GM23338 (cell line): ENCODE results near the gene MAD2L2. TPM values are rescaled to one million over a fixed set of nuclear protein-coding genes. Genes with fewer than 3 reads are reported as not detected.

Source experiments
- ATAC-seq: fragments of 200-7000 bp; cut with Tn5 transposase; 3 replicates; pipeline ENCODE4 v1.9.1; 2020
- DNase-seq: peaks from one replicate; pipeline ENCODE4 v3.0.0-alpha.2; 2015; ENCODE audit warnings: low spot score
- H2AFZ ChIP-seq: fragments of 200-600 bp; sonication (generic); 2 replicates; pipeline ENCODE4 v1.8.0; 2016; ENCODE audit warnings: antibody characterized with exemption, mild to moderate bottlenecking, moderate library complexity
- H3F3A ChIP-seq: fragments of 200-600 bp; sonication (generic); replicated peaks from 2 replicates; pipeline ENCODE4 v1.8.0; 2017; ENCODE audit warnings: antibody characterized with exemption, mixed run types, low read depth
- H3K27ac ChIP-seq: fragments of 200-600 bp; sonication (generic); 2 replicates; pipeline ENCODE4 v1.6.1; 2016; ENCODE audit warnings: low read depth
- H3K27me3 ChIP-seq: fragments of 200-600 bp; sonication (generic); 2 replicates; pipeline ENCODE4 v1.8.0; 2016; ENCODE audit warnings: mild to moderate bottlenecking, mixed run types, moderate library complexity; ENCODE audit not compliant: insufficient read depth
- H3K36me3 ChIP-seq: fragments of 200-600 bp; sonication (generic); 2 replicates; pipeline ENCODE4 v1.8.0; 2016; ENCODE audit warnings: mild to moderate bottlenecking; ENCODE audit not compliant: insufficient read depth
- H3K4me1 ChIP-seq: fragments of 200-600 bp; sonication (generic); 2 replicates; pipeline ENCODE4 v1.8.0; 2016; ENCODE audit warnings: mild to moderate bottlenecking, moderate library complexity; ENCODE audit not compliant: insufficient read depth
- H3K4me2 ChIP-seq: fragments of 200-600 bp; sonication (generic); 2 replicates; pipeline ENCODE4 v1.7.1; 2017; ENCODE audit warnings: mixed run types
- H3K4me3 ChIP-seq: fragments of 200-600 bp; sonication (generic); 2 replicates; pipeline ENCODE4 v1.6.1; 2016; ENCODE audit warnings: mixed run types
- H3K79me2 ChIP-seq: fragments of 200-600 bp; sonication (generic); replicated peaks from 2 replicates; pipeline ENCODE4 v1.8.0; 2017; ENCODE audit warnings: mild to moderate bottlenecking; ENCODE audit not compliant: insufficient read depth
- H3K9me2 ChIP-seq: fragments of 200-600 bp; sonication (generic); 2 replicates; pipeline ENCODE4 v1.8.0; 2017; ENCODE audit not compliant: insufficient read depth
- H4K20me1 ChIP-seq: fragments of 200-600 bp; sonication (generic); replicated peaks from 2 replicates; pipeline ENCODE4 v1.8.0; 2017; ENCODE audit warnings: mild to moderate bottlenecking; ENCODE audit not compliant: insufficient read depth
- H3K27ac Mint-ChIP-seq: 2 replicates; pipeline ENCODE4 v1.8.0; 2020; ENCODE audit warnings: inconsistent platforms, mild to moderate bottlenecking, moderate library complexity, mixed read lengths
- H3K27me3 Mint-ChIP-seq: 3 replicates; pipeline ENCODE4 v1.8.0; 2022; ENCODE audit warnings: low read depth, mild to moderate bottlenecking, moderate library complexity, mixed read lengths, inconsistent platforms; ENCODE audit not compliant: insufficient read depth, poor library complexity
- H3K36me3 Mint-ChIP-seq: 3 replicates; pipeline ENCODE4 v1.8.0; 2021; ENCODE audit warnings: low read depth, mild to moderate bottlenecking, inconsistent platforms, moderate library complexity, mixed read lengths
- H3K4me1 Mint-ChIP-seq: 3 replicates; pipeline ENCODE4 v1.8.0; 2020; ENCODE audit warnings: mild to moderate bottlenecking, inconsistent platforms, mixed read lengths
- H3K4me3 Mint-ChIP-seq: 3 replicates; pipeline ENCODE4 v1.8.0; 2021; ENCODE audit warnings: moderate library complexity, mild to moderate bottlenecking, inconsistent platforms, mixed read lengths
- H3K9me3 Mint-ChIP-seq: 3 replicates; pipeline ENCODE4 v1.8.0; 2020; ENCODE audit warnings: moderate library complexity, mild to moderate bottlenecking, inconsistent platforms, mixed read lengths
- CREB1 ChIP-seq: fragments of 250-450 bp; sonication (Bioruptor Pico); IDR thresholded peaks from 2 replicates; pipeline ENCODE4 v1.5.0; 2020; ENCODE audit warnings: low read depth, mild to moderate bottlenecking, moderate library complexity
- EZH2 ChIP-seq: fragments of 200-600 bp; sonication (generic); IDR thresholded peaks from one replicate; pipeline ENCODE4 v1.8.0; 2017; ENCODE audit warnings: antibody characterized with exemption, mild to moderate bottlenecking, low read depth; ENCODE audit not compliant: unreplicated experiment
- EZH2phosphoT487 ChIP-seq: fragments of 200-600 bp; sonication (generic); IDR thresholded peaks from one replicate; pipeline ENCODE4 v1.8.1; 2018; ENCODE audit warnings: antibody characterized with exemption; ENCODE audit not compliant: unreplicated experiment
- JUNB ChIP-seq: IDR thresholded peaks from one replicate; pipeline ENCODE4 v1.6.1; 2016; ENCODE audit warnings: antibody characterized with exemption; ENCODE audit not compliant: unreplicated experiment
- NANOG ChIP-seq: IDR thresholded peaks from 2 replicates; pipeline ENCODE4 v1.6.1; 2016; ENCODE audit warnings: antibody characterized with exemption, borderline replicate concordance
- ZNF114 ChIP-seq: fragments of 250-450 bp; sonication (Bioruptor Pico); IDR thresholded peaks from 2 replicates; pipeline ENCODE4 v1.5.0; 2020; ENCODE audit warnings: mild to moderate bottlenecking, moderate library complexity
- ZNF331 ChIP-seq: fragments of 250-450 bp; sonication (Bioruptor Pico); IDR thresholded peaks from 2 replicates; pipeline ENCODE4 v1.5.0; 2020; ENCODE audit warnings: low read depth, mild to moderate bottlenecking, moderate library complexity
- polyA plus RNA-seq: library from polyadenylated mRNA; unstranded; fragments of >200 nt; fragmentation: Nextera tagmentation; extraction: Ambion mirVana; gene quantifications from 2 replicates; pipeline ENCODE4 v1.2.1, GENCODE V29; 2016
- total RNA-seq: library from RNA; depleted of rRNA; stranded (reverse); fragments of >200 nt; shearing (Covaris generic); gene quantifications from 2 replicates; pipeline ENCODE4 v1.2.3, GENCODE V29; 2014
- TF ChIP-seq, protein P1 (sequence below): IDR thresholded peaks from 2 replicates; pipeline ENCODE4 v1.6.1; 2016; ENCODE audit warnings: antibody characterized with exemption
- TF ChIP-seq, protein P2 (sequence below): fragments of 250-450 bp; sonication (Bioruptor Pico); IDR thresholded peaks from 2 replicates; pipeline ENCODE4 v1.5.0; 2020; ENCODE audit warnings: mild to moderate bottlenecking, moderate library complexity

The MAD2L2 gene
- total and polyA plus RNA-seq, 2 experiments from 2014 or later, result 498 to 552 TPM

GRCh38 chr1:11729498-11730428 is 48.8 kb upstream of the MAD2L2 start:
- DNase-seq (no peak), ATAC-seq (peak; percentile 10; the same call in 2 of the 3 replicates)
- no peak overlapping the region for H3K4me3 ChIP-seq
- Mint-ChIP-seq H3K27ac (no peak overlapping the region), H3K36me3 (no peaks in the 10 kb centered on the region), H3K4me3 (no peak overlapping the region), H3K4me1 (peaks cover 48% of the 10 kb centered on the region), H3K9me3 (no peaks in the 10 kb centered on the region), H3K27me3 (peaks cover 2% of the 10 kb centered on the region)
- H4K20me1 ChIP-seq, result no peaks in the 10 kb centered on the region
- H3K27me3 ChIP-seq, result no peaks in the 10 kb centered on the region
- peak overlapping the region; percentile 88 for H2AFZ ChIP-seq
- H3K4me1 ChIP-seq, result peaks cover 41% of the 10 kb centered on the region
- H3K36me3 ChIP-seq, result no peaks in the 10 kb centered on the region; the same call in 1 of the 2 replicates
- H3K4me2 ChIP-seq, result peak overlapping the region; percentile 64
- H3K9me2 ChIP-seq, result no peaks in the 10 kb centered on the region
- no peak overlapping the region for H3K27ac ChIP-seq
- TF ChIP-seq NANOG, result no peak
- no peak for TF ChIP-seq CREB1 (CRISPR knock-in tag)
- no peak for TF ChIP-seq EZH2
- no peak for TF ChIP-seq JUNB
- TF ChIP-seq ZNF114 (CRISPR knock-in tag), result no peak
- TF ChIP-seq, protein P1, sequence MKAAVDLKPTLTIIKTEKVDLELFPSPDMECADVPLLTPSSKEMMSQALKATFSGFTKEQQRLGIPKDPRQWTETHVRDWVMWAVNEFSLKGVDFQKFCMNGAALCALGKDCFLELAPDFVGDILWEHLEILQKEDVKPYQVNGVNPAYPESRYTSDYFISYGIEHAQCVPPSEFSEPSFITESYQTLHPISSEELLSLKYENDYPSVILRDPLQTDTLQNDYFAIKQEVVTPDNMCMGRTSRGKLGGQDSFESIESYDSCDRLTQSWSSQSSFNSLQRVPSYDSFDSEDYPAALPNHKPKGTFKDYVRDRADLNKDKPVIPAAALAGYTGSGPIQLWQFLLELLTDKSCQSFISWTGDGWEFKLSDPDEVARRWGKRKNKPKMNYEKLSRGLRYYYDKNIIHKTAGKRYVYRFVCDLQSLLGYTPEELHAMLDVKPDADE, result no peak
- TF ChIP-seq ZNF331 (CRISPR knock-in tag), result no peak
- H3K79me2 ChIP-seq, result no peaks in the 10 kb centered on the region
- peaks cover 6% of the 10 kb centered on the region; the same call in 1 of the 2 replicates for H3F3A ChIP-seq

DNA sequence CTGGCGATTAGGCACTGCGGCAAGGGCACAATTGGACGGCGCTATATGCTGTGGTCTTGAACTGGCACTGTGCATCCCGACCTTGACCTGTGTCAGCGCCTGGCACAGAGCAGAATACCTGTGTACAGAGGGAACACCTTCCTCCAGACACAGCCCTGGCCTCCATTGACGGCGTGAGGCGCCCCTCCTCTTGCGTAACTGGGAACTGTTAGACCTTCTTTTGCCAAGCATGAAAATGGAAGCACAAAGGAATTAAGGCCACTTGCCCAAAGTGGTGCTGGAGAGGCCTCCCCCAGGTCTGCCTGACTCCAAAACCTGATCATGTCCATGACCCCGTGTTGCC is 48.2 kb upstream of the MAD2L2 start:
- Histone ChIP-seq H3K36me3 (no peaks in the 10 kb centered on the region; the same call in 1 of the 2 replicates), H3K79me2 (no peaks in the 10 kb centered on the region), H3K4me3 (no peak overlapping the region), H3K27me3 (no peaks in the 10 kb centered on the region), H3F3A (peaks cover 8% of the 10 kb centered on the region; the same call in 1 of the 2 replicates), H3K9me2 (no peaks in the 10 kb centered on the region), H3K4me2 (peak overlapping the region; percentile 64), H4K20me1 (no peaks in the 10 kb centered on the region), H3K27ac (no peak overlapping the region), H3K4me1 (peaks cover 42% of the 10 kb centered on the region), H2AFZ (peak overlapping the region; percentile 88)
- Mint-ChIP-seq H3K9me3 (no peaks in the 10 kb centered on the region), H3K36me3 (no peaks in the 10 kb centered on the region), H3K4me3 (no peak overlapping the region), H3K4me1 (peaks cover 52% of the 10 kb centered on the region), H3K27ac (no peak overlapping the region), H3K27me3 (peaks cover 4% of the 10 kb centered on the region)
- ATAC-seq, result no peak
- TF ChIP-seq ZNF114 (CRISPR knock-in tag), result no peak
- TF ChIP-seq ZNF331 (CRISPR knock-in tag), result no peak
- TF ChIP-seq, protein P2, sequence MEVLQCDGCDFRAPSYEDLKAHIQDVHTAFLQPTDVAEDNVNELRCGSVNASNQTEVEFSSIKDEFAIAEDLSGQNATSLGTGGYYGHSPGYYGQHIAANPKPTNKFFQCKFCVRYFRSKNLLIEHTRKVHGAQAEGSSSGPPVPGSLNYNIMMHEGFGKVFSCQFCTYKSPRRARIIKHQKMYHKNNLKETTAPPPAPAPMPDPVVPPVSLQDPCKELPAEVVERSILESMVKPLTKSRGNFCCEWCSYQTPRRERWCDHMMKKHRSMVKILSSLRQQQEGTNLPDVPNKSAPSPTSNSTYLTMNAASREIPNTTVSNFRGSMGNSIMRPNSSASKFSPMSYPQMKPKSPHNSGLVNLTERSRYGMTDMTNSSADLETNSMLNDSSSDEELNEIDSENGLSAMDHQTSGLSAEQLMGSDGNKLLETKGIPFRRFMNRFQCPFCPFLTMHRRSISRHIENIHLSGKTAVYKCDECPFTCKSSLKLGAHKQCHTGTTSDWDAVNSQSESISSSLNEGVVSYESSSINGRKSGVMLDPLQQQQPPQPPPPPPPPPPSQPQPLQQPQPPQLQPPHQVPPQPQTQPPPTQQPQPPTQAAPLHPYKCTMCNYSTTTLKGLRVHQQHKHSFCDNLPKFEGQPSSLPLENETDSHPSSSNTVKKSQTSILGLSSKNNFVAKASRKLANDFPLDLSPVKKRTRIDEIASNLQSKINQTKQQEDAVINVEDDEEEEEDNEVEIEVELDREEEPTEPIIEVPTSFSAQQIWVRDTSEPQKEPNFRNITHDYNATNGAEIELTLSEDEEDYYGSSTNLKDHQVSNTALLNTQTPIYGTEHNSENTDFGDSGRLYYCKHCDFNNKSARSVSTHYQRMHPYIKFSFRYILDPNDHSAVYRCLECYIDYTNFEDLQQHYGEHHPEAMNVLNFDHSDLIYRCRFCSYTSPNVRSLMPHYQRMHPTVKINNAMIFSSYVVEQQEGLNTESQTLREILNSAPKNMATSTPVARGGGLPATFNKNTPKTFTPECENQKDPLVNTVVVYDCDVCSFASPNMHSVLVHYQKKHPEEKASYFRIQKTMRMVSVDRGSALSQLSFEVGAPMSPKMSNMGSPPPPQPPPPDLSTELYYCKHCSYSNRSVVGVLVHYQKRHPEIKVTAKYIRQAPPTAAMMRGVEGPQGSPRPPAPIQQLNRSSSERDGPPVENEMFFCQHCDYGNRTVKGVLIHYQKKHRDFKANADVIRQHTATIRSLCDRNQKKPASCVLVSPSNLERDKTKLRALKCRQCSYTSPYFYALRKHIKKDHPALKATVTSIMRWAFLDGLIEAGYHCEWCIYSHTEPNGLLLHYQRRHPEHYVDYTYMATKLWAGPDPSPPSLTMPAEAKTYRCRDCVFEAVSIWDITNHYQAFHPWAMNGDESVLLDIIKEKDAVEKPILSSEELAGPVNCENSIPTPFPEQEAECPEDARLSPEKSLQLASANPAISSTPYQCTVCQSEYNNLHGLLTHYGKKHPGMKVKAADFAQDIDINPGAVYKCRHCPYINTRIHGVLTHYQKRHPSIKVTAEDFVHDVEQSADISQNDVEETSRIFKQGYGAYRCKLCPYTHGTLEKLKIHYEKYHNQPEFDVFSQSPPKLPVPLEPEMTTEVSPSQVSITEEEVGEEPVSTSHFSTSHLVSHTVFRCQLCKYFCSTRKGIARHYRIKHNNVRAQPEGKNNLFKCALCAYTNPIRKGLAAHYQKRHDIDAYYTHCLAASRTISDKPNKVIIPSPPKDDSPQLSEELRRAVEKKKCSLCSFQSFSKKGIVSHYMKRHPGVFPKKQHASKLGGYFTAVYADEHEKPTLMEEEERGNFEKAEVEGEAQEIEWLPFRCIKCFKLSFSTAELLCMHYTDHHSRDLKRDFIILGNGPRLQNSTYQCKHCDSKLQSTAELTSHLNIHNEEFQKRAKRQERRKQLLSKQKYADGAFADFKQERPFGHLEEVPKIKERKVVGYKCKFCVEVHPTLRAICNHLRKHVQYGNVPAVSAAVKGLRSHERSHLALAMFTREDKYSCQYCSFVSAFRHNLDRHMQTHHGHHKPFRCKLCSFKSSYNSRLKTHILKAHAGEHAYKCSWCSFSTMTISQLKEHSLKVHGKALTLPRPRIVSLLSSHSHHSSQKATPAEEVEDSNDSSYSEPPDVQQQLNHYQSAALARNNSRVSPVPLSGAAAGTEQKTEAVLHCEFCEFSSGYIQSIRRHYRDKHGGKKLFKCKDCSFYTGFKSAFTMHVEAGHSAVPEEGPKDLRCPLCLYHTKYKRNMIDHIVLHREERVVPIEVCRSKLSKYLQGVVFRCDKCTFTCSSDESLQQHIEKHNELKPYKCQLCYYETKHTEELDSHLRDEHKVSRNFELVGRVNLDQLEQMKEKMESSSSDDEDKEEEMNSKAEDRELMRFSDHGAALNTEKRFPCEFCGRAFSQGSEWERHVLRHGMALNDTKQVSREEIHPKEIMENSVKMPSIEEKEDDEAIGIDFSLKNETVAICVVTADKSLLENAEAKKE (CRISPR knock-in tag), result no peak
- TF ChIP-seq, protein P1, result no peak
- TF ChIP-seq EZH2phosphoT487, result no peak
- TF ChIP-seq EZH2, result no peak
- TF ChIP-seq JUNB, result no peak
- no peak for TF ChIP-seq CREB1 (CRISPR knock-in tag)
- no peak for TF ChIP-seq NANOG
- no peak for DNase-seq
